Effector memory CD8-positive, alpha-beta T cell (primary cell): ENCODE results near the gene SHKBP1.
A peak's percentile ranks its signal among the peaks of the same experiment; 100 is the strongest.
"Not testable (repeated sequence)": the region's sequence is repeated elsewhere in the genome, so short reads cannot be mapped to it uniquely, and the experiment has no call there.

Experiments
- ATAC-seq: fragments of 150-1000 bp; cut with Tn5 transposase; replicated peaks from 2 replicates; pipeline ENCODE4 v1.10.0; 2021; ENCODE audit warnings: mild to moderate bottlenecking, moderate library complexity
- DNase-seq, 3 experiments: peaks; one replicate each; pipeline ENCODE4 v3.0.0; 2021
- H3K27ac Mint-ChIP-seq, 2 donors: one replicate each; pipeline ENCODE4 v1.8.0; 2022; ENCODE audit warnings: mild to moderate bottlenecking in 2 of 2, mixed read lengths in 2 of 2, moderate library complexity in 2 of 2
- H3K27me3 Mint-ChIP-seq, 2 donors: one replicate each; pipeline ENCODE4 v1.8.0; 2022; ENCODE audit warnings: mixed read lengths in 2 of 2
- H3K36me3 Mint-ChIP-seq: one replicate; pipeline ENCODE4 v1.8.0; 2022; ENCODE audit warnings: mild to moderate bottlenecking, moderate library complexity, mixed read lengths; ENCODE audit not compliant: insufficient read depth
- H3K4me1 Mint-ChIP-seq, 2 donors: one replicate each; pipeline ENCODE4 v1.8.0; 2022; ENCODE audit warnings: low read depth in 2 of 2, mixed read lengths in 2 of 2
- H3K4me3 Mint-ChIP-seq, 2 donors: one replicate each; pipeline ENCODE4 v1.8.0; 2022; ENCODE audit warnings: mild to moderate bottlenecking in 2 of 2, mixed read lengths in 2 of 2, moderate library complexity in 2 of 2
- H3K9me3 Mint-ChIP-seq, 2 donors: one replicate each; pipeline ENCODE4 v1.8.0; 2022; ENCODE audit warnings: mixed read lengths in 2 of 2

SHKBP1 gene

GRCh38 chr19:40546153-40546841 is 30.4 kb upstream of the SHKBP1 start:
- H3K27me3 Mint-ChIP-seq, result peaks cover 40 to 57% of the 10 kb centered on the region in 2 donors
- not testable (repeated sequence) for DNase-seq, H3K9me3 Mint-ChIP-seq, H3K4me3 Mint-ChIP-seq, H3K27ac Mint-ChIP-seq, H3K36me3 Mint-ChIP-seq, ATAC-seq, H3K4me1 Mint-ChIP-seq

- not testable (repeated sequence) for H3K36me3 Mint-ChIP-seq, H3K27ac Mint-ChIP-seq, ATAC-seq, H3K9me3 Mint-ChIP-seq, H3K4me1 Mint-ChIP-seq, DNase-seq, H3K4me3 Mint-ChIP-seq
- H3K27me3 Mint-ChIP-seq, result peaks cover 40 to 55% of the 10 kb centered on the region in 2 donors
Observed at GRCh38 chr19:40547190-40547589, 29.5 kb upstream of the SHKBP1 start.

GRCh38 chr19:40547836-40548235 is 28.8 kb upstream of the SHKBP1 start:
- peaks cover 40 to 57% of the 10 kb centered on the region in 2 donors for H3K27me3 Mint-ChIP-seq
- peaks cover 4 to 7% of the 10 kb centered on the region in 2 donors for H3K4me1 Mint-ChIP-seq
- H3K36me3 Mint-ChIP-seq, result peaks cover 3% of the 10 kb centered on the region
- H3K4me3 Mint-ChIP-seq, result no peak overlapping the region
- no peaks in the 10 kb centered on the region for H3K9me3 Mint-ChIP-seq
- DNase-seq, result no peak
- ATAC-seq, result no peak
- H3K27ac Mint-ChIP-seq, result no peak overlapping the region

- peaks cover 4 to 10% of the 10 kb centered on the region in 2 donors for H3K4me1 Mint-ChIP-seq
- H3K27ac Mint-ChIP-seq, result peak overlapping the region in 1 of 2 donors; percentile 15
- ATAC-seq (peak; percentile 85), DNase-seq (peak; percentile 53 to 60 (median 55))
- no peaks in the 10 kb centered on the region for H3K9me3 Mint-ChIP-seq
- H3K4me3 Mint-ChIP-seq, result peak overlapping the region; percentile 26 to 37
- H3K36me3 Mint-ChIP-seq, result peaks cover 3% of the 10 kb centered on the region
- H3K27me3 Mint-ChIP-seq, result peaks cover 50 to 70% of the 10 kb centered on the region in 2 donors
Observed at GRCh38 chr19:40549007-40549708, 27.5 kb upstream of the SHKBP1 start.

- H3K4me1 Mint-ChIP-seq, result peaks cover 4 to 10% of the 10 kb centered on the region in 2 donors
- ATAC-seq (no peak), DNase-seq (no peak)
- H3K36me3 Mint-ChIP-seq, result peaks cover 3% of the 10 kb centered on the region
- H3K4me3 Mint-ChIP-seq, result no peak overlapping the region
- no peaks in the 10 kb centered on the region for H3K9me3 Mint-ChIP-seq
- H3K27ac Mint-ChIP-seq, result no peak overlapping the region
- peaks cover 66 to 88% of the 10 kb centered on the region in 2 donors for H3K27me3 Mint-ChIP-seq
Observed at GRCh38 chr19:40550951-40551350, 25.7 kb upstream of the SHKBP1 start.

GRCh38 chr19:40552848-40553247 is 23.8 kb upstream of the SHKBP1 start:
- ATAC-seq (no peak), DNase-seq (no peak)
- peaks cover 3% of the 10 kb centered on the region for H3K36me3 Mint-ChIP-seq
- H3K27ac Mint-ChIP-seq, result no peak overlapping the region
- peaks cover 4 to 10% of the 10 kb centered on the region in 2 donors for H3K4me1 Mint-ChIP-seq
- H3K9me3 Mint-ChIP-seq, result no peaks in the 10 kb centered on the region
- H3K4me3 Mint-ChIP-seq, result no peak overlapping the region
- H3K27me3 Mint-ChIP-seq, result peaks cover 75 to 93% of the 10 kb centered on the region in 2 donors

GRCh38 chr19:40553885-40554857 is 22.5 kb upstream of the SHKBP1 start:
- Mint-ChIP-seq H3K27ac (no peak overlapping the region), H3K27me3 (peaks cover 74 to 88% of the 10 kb centered on the region in 2 donors), H3K9me3 (no peaks in the 10 kb centered on the region), H3K4me3 (no peak overlapping the region), H3K4me1 (peaks cover 0 to 6% of the 10 kb centered on the region in 2 donors), H3K36me3 (peaks cover 3% of the 10 kb centered on the region)
- no peak for ATAC-seq
- no peak for DNase-seq

GRCh38 chr19:40555978-40556689 is 20.5 kb upstream of the SHKBP1 start:
- Mint-ChIP-seq H3K27me3 (peaks cover 68 to 88% of the 10 kb centered on the region in 2 donors), H3K27ac (peak overlapping the region in 1 of 2 donors; percentile 75), H3K9me3 (no peaks in the 10 kb centered on the region), H3K4me3 (no peak overlapping the region), H3K4me1 (peaks cover 0 to 3% of the 10 kb centered on the region in 2 donors), H3K36me3 (no peaks in the 10 kb centered on the region)
- DNase-seq (no peak), ATAC-seq (no peak)

- H3K27ac Mint-ChIP-seq, result peak overlapping the region in 1 of 2 donors; percentile 47
- DNase-seq, result no peak
- peaks cover 0 to 3% of the 10 kb centered on the region in 2 donors for H3K4me1 Mint-ChIP-seq
- H3K4me3 Mint-ChIP-seq, result no peak overlapping the region
- no peaks in the 10 kb centered on the region for H3K36me3 Mint-ChIP-seq
- no peak for ATAC-seq
- H3K9me3 Mint-ChIP-seq, result no peaks in the 10 kb centered on the region
- peaks cover 69 to 90% of the 10 kb centered on the region in 2 donors for H3K27me3 Mint-ChIP-seq
Observed at GRCh38 chr19:40556953-40557530, 19.6 kb upstream of the SHKBP1 start.

GRCh38 chr19:40559394-40559793 is 17.3 kb upstream of the SHKBP1 start:
- H3K9me3 Mint-ChIP-seq, result no peaks in the 10 kb centered on the region
- H3K27ac Mint-ChIP-seq, result no peak overlapping the region
- DNase-seq (no peak), ATAC-seq (no peak)
- H3K36me3 Mint-ChIP-seq, result no peaks in the 10 kb centered on the region
- H3K4me3 Mint-ChIP-seq, result no peak overlapping the region
- H3K27me3 Mint-ChIP-seq, result peaks cover 56 to 81% of the 10 kb centered on the region in 2 donors
- H3K4me1 Mint-ChIP-seq, result no peaks in the 10 kb centered on the region

GRCh38 chr19:40560092-40560507 is 16.6 kb upstream of the SHKBP1 start:
- Mint-ChIP-seq H3K4me3 (no peak overlapping the region), H3K27me3 (peaks cover 56 to 81% of the 10 kb centered on the region in 2 donors), H3K9me3 (no peaks in the 10 kb centered on the region), H3K36me3 (no peaks in the 10 kb centered on the region), H3K27ac (no peak overlapping the region), H3K4me1 (no peaks in the 10 kb centered on the region)
- DNase-seq, result no peak
- no peak for ATAC-seq

GRCh38 chr19:40561947-40562346 is 14.7 kb upstream of the SHKBP1 start:
- ATAC-seq (no peak), DNase-seq (no peak)
- Mint-ChIP-seq H3K9me3 (no peaks in the 10 kb centered on the region), H3K4me1 (no peaks in the 10 kb centered on the region), H3K27ac (no peak overlapping the region), H3K36me3 (no peaks in the 10 kb centered on the region), H3K27me3 (peaks cover 50 to 81% of the 10 kb centered on the region in 2 donors), H3K4me3 (no peak overlapping the region)
